Body of pancreas (tissue), 4 donors: ENCODE data around the gene TEX29.

Experiments used
- CTCF ChIP-seq, 7 experiments: fragments of 450-650 bp in 4 of 7; fragments of 200-600 bp in 3 of 7; sonication (generic) in 3 of 7; IDR thresholded peaks; one replicate each; pipeline ENCODE4 v1.5.1; 2016 to 2019; ENCODE audit warnings: antibody characterized with exemption in 7 of 7
- POLR2A ChIP-seq, 3 donors: fragments of 450-650 bp; IDR thresholded peaks; one replicate each; pipeline ENCODE4 v1.6.1; 2016; ENCODE audit warnings: antibody characterized with exemption in 3 of 3, mild to moderate bottlenecking in 2 of 3

- TF ChIP-seq POLR2A (IDR thresholded peaks at IDR 0.05) = no peak
- no peak for TF ChIP-seq CTCF (IDR thresholded peaks at IDR 0.05)
These were observed 6.5 kb upstream of the TEX29 start for GRCh38 chr13:111313911-111314425.
